Activated B cell treated with CpG ODN at 0.5 μM for 24 hours (primary cell): Measurements from ENCODE around the gene KCNQ1. TPM values are rescaled to one million over a fixed set of nuclear protein-coding genes. Genes with fewer than 3 reads are reported as not detected.

Source experiments
- ATAC-seq: fragments of 200-7000 bp; cut with Tn5 transposase; one replicate; pipeline ENCODE4 v1.10.0; 2021; ENCODE audit warnings: low read depth, mild to moderate bottlenecking, moderate library complexity
- CTCF ChIA-PET: fragments of 350-600 bp; sonication (Branson Sonifier 250); formaldehyde crosslinking; loops from one replicate; lab custom pipeline; 2021; ENCODE audit warnings: antibody characterized with exemption; lab: Charles Lee
- POLR2A ChIA-PET: fragments of 350-600 bp; sonication (Branson Sonifier 250); formaldehyde crosslinking; loops from one replicate; lab custom pipeline; 2021; ENCODE audit warnings: antibody characterized with exemption; lab: Charles Lee
- DNase-seq: peaks from one replicate; pipeline ENCODE4 v3.0.0; 2022
- H3K27ac Mint-ChIP-seq: one replicate; pipeline ENCODE4 v1.8.0; 2020; ENCODE audit warnings: mixed read lengths
- H3K27me3 Mint-ChIP-seq: one replicate; pipeline ENCODE4 v1.8.0; 2021; ENCODE audit warnings: mixed read lengths
- H3K36me3 Mint-ChIP-seq: one replicate; pipeline ENCODE4 v1.8.0; 2021; ENCODE audit warnings: low read depth, mixed read lengths
- H3K4me1 Mint-ChIP-seq: one replicate; pipeline ENCODE4 v1.8.0; 2021; ENCODE audit warnings: mixed read lengths
- H3K4me3 Mint-ChIP-seq: one replicate; pipeline ENCODE4 v1.8.0; 2020; ENCODE audit warnings: mild to moderate bottlenecking, mixed read lengths
- H3K9me3 Mint-ChIP-seq: one replicate; pipeline ENCODE4 v1.8.0; 2020; ENCODE audit warnings: mixed read lengths
- intact Hi-C: fragments of 100-400 bp; cut with micrococcal nuclease; formaldehyde crosslinking; loops from one replicate; pipeline ENCODE4 v1.15.1; 2024
- total RNA-seq: library from RNA; stranded (reverse); gene quantifications from 2 replicates; pipeline ENCODE4 v1.2.3, GENCODE V29; 2022
- TF ChIP-seq, protein P1 (sequence below): fragments of 200-600 bp; IDR thresholded peaks from one replicate; pipeline ENCODE4 v1.8.0; 2022; ENCODE audit warnings: antibody characterized with exemption, mild to moderate bottlenecking

The KCNQ1 gene
- total RNA-seq, 1 donor from 2014 or later: 6.5 TPM

DNA sequence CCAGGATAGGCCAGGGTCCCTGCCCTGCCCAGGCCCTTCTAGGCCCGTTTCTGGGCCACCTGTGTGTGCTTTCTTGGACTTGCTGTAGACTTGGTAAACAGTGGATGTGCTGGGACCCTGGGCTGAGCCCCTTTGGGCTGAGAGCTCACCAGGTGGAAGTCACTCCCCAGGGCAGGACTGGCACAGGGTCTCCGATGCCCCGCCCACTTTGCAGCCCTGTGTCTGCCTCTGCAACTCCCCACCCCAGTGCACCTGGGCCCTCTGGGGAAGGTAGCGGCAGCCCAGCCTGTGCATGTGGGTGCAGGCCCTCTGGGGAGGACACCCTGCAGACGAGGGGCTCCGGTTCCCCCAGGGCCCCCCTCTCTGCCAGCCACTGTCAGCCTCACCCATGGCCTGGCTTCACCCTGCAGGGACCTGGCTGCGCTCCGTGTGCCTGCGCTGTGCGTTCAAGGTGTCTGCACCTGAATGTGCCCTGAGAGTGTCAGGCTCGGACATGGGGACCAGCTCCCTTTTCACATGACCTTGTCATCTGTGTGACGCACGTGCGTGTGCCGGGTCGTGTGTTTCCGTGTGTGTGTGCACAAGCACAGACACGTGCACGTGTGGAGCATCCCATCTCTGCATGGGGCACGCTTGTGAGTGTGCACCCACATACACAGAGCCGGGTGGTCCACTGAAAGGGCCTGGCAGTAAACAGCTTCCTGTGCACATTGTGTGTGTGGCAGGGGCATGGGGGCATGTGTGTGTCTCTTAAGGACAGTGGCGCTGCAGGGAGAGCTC lies 136.5 kb downstream of the KCNQ1 start:
- TF ChIP-seq, protein P1, sequence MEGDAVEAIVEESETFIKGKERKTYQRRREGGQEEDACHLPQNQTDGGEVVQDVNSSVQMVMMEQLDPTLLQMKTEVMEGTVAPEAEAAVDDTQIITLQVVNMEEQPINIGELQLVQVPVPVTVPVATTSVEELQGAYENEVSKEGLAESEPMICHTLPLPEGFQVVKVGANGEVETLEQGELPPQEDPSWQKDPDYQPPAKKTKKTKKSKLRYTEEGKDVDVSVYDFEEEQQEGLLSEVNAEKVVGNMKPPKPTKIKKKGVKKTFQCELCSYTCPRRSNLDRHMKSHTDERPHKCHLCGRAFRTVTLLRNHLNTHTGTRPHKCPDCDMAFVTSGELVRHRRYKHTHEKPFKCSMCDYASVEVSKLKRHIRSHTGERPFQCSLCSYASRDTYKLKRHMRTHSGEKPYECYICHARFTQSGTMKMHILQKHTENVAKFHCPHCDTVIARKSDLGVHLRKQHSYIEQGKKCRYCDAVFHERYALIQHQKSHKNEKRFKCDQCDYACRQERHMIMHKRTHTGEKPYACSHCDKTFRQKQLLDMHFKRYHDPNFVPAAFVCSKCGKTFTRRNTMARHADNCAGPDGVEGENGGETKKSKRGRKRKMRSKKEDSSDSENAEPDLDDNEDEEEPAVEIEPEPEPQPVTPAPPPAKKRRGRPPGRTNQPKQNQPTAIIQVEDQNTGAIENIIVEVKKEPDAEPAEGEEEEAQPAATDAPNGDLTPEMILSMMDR: no peak
- Mint-ChIP-seq H3K27me3 (no peaks in the 10 kb centered on the region), H3K4me1 (no peaks in the 10 kb centered on the region), H3K9me3 (no peaks in the 10 kb centered on the region), H3K36me3 (peaks cover 7% of the 10 kb centered on the region), H3K4me3 (no peak overlapping the region), H3K27ac (no peak overlapping the region)
- ChIA-PET CTCF (no interaction called here), POLR2A (no interaction called here)
- ATAC-seq: no peak
- intact Hi-C loops: no loop called here
- peak; percentile 11 for DNase-seq

DNA sequence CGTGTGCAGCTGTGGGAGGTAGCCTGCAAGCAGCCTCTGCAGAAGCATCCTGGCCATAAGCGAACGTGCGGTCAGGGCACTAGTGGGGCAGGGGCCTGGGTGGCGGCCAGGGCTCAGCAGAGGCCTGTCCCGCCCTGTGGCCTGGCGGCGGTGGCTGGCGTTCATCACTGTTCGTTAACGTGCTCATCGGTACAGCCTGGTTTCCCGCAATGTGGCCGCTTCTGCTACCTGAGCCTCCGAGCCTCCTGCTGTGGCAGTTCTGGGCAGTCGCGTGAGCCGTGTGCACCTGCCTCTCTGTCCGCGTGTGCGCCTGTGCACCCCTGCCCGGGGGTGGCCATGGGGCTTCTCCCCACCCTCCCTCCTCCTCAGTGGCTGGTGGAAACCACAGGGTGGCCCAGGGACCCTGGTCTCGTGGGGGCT lies 137.1 kb downstream of the KCNQ1 start:
- ATAC-seq (no peak), DNase-seq (no peak)
- Mint-ChIP-seq H3K27ac (no peak overlapping the region), H3K4me1 (no peaks in the 10 kb centered on the region), H3K36me3 (peaks cover 7% of the 10 kb centered on the region), H3K4me3 (no peak overlapping the region), H3K9me3 (no peaks in the 10 kb centered on the region), H3K27me3 (no peaks in the 10 kb centered on the region)
- intact Hi-C loops: no loop called here
- POLR2A ChIA-PET: no interaction called here
- CTCF ChIA-PET: no interaction called here
- TF ChIP-seq, protein P1: no peak

DNA sequence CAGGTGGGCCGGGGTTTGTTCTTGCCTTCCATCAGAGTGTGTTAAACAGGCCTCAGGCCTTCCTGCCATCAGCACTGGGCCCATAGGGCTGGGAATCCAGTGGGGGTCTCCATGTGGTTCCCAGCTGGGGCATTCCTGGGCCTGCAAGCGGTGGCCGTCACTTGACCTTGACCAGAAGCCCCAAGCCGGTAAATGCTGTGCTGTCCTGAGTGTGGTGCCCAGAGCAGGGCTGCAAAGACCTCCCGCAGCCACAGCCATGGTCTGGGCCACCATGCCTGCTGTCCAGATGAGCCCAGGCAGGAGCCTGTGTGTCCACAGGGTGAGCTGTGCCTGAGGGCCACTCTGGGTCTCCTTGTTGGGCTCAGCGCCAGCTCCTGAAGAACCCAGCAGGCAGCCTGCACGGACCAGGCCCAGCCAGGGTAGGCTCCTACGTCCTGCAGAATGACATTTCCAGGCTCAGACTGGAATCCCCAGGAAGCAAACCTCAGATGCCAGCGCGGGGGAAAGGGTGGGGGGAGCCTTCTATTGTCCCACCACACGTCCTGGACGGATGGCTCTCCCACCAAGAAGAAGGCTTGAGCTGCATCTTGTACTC lies 137.6 kb downstream of the KCNQ1 start:
- Mint-ChIP-seq H3K4me3 (no peak overlapping the region), H3K9me3 (no peaks in the 10 kb centered on the region), H3K36me3 (peaks cover 4% of the 10 kb centered on the region), H3K4me1 (no peaks in the 10 kb centered on the region), H3K27ac (no peak overlapping the region), H3K27me3 (no peaks in the 10 kb centered on the region)
- CTCF ChIA-PET: no interaction called here
- TF ChIP-seq, protein P1: no peak
- POLR2A ChIA-PET: no interaction called here
- peak; percentile 13 for DNase-seq
- intact Hi-C loops: no loop called here
- ATAC-seq: no peak

- Mint-ChIP-seq H3K9me3 (no peaks in the 10 kb centered on the region), H3K4me3 (no peak overlapping the region), H3K36me3 (peaks cover 4% of the 10 kb centered on the region), H3K27ac (no peak overlapping the region), H3K4me1 (no peaks in the 10 kb centered on the region), H3K27me3 (no peaks in the 10 kb centered on the region)
- ChIA-PET CTCF (no interaction called here), POLR2A (no interaction called here)
- TF ChIP-seq, protein P1: no peak
- ATAC-seq: no peak
- peak; percentile 9 for DNase-seq
- intact Hi-C loops: no loop called here
Measured at GRCh38 chr11:2582946-2583604, 138.3 kb downstream of the KCNQ1 start.

DNA sequence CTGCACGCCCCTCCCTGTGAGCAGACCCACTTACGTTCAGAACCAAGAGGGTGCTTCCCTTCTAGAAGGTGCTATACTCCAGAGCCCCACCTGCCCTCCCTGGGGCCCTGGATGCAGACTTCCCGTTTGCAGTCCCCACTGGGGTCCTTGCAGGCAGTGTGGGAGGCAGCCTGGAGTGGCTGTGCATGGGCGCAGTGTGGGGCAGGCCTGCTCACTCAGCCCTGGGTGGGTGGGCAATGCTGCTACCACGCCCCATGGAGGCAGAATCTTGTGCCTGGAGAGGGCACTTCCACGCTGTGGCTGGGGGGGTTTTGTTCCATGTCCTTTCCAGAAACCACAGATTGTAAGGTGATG lies 138.8 kb downstream of the KCNQ1 start:
- TF ChIP-seq, protein P1: no peak
- Mint-ChIP-seq H3K4me1 (no peaks in the 10 kb centered on the region), H3K36me3 (peaks cover 4% of the 10 kb centered on the region), H3K9me3 (no peaks in the 10 kb centered on the region), H3K4me3 (no peak overlapping the region), H3K27ac (no peak overlapping the region), H3K27me3 (no peaks in the 10 kb centered on the region)
- ATAC-seq (no peak), DNase-seq (peak; percentile 13)
- intact Hi-C loops: no loop called here
- POLR2A ChIA-PET: no interaction called here
- CTCF ChIA-PET: no interaction called here
